ENCODE measurements around the gene RPL32. TPM values are rescaled to one million over a fixed set of nuclear protein-coding genes. Genes with fewer than 3 reads are reported as not detected.

The RPL32 gene
- total and polyA plus RNA-seq, 9 donors: 1,975 to 7,414 (median 2,983) TPM

DNA sequence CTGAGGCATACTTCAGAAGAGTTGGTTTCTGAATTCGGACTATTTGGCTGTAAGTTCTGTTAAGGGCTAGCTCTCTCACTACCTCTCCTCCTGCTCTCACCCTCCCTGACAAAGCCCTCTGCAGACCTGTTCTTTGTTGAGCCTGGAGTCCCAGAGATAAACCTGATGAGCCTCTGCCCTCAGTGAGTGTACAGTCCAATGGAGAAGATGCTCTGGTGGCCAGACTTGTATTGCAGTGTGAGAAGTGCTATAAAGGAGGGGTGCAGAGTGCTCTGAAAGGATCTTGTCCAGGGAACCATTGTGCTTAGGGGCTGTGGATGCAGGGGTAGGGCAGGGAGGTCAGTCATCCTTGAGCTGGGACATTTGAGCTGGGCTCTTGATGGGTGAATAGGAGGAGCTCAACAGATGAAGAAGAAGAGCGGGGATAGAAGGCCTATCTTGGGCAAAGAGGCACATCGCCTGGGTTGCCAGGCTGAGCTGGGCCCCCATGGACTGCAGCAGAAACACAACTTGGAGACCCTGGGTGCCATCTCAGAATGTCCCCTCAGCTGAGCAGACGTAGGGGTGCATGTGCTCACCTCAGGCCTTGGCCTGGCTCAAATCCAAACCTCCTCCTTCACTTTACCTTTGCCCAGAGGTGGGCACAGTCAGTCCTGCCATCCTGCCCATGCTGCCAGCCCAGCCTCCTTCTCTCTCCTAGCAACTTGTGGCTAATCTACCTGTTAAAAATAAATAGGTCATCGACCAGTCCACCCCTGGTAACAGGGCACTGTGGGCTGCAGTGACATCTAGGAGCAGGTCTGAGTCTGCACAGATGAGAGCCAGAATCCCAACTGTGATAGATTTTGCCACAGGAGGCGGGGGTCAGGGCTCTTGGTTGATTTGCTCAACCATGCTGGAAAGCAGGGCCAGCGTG, 41.6 kb downstream of the RPL32 start:
- H3K36me3 ChIP-seq: no peaks in the 10 kb centered on the region
- H3K27ac ChIP-seq: no peak overlapping the region
- intact Hi-C loops (cut with DNase I): no loop called here
- no peaks in the 10 kb centered on the region for H3K27me3 ChIP-seq
- H3K9me3 ChIP-seq: no peaks in the 10 kb centered on the region
- DNase-seq: peak in 1 of 5 donors; percentile 29
- peaks cover 2% of the 10 kb centered on the region for H3K4me1 ChIP-seq (ENCODE audit: insufficient read depth)
- no peak for TF ChIP-seq POLR2A (IDR thresholded peaks at IDR 0.05)
- no peak for TF ChIP-seq EP300 (IDR thresholded peaks at IDR 0.05)
- TF ChIP-seq, protein P1, sequence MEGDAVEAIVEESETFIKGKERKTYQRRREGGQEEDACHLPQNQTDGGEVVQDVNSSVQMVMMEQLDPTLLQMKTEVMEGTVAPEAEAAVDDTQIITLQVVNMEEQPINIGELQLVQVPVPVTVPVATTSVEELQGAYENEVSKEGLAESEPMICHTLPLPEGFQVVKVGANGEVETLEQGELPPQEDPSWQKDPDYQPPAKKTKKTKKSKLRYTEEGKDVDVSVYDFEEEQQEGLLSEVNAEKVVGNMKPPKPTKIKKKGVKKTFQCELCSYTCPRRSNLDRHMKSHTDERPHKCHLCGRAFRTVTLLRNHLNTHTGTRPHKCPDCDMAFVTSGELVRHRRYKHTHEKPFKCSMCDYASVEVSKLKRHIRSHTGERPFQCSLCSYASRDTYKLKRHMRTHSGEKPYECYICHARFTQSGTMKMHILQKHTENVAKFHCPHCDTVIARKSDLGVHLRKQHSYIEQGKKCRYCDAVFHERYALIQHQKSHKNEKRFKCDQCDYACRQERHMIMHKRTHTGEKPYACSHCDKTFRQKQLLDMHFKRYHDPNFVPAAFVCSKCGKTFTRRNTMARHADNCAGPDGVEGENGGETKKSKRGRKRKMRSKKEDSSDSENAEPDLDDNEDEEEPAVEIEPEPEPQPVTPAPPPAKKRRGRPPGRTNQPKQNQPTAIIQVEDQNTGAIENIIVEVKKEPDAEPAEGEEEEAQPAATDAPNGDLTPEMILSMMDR (IDR thresholded peaks at IDR 0.05): no peak
- H3K4me3 ChIP-seq: no peak overlapping the region
- 88 to 92% (median 91%) methylated on average over 7 of the region's 7 CpGs for whole genome bisulfite sequencing, 3 donors

DNA sequence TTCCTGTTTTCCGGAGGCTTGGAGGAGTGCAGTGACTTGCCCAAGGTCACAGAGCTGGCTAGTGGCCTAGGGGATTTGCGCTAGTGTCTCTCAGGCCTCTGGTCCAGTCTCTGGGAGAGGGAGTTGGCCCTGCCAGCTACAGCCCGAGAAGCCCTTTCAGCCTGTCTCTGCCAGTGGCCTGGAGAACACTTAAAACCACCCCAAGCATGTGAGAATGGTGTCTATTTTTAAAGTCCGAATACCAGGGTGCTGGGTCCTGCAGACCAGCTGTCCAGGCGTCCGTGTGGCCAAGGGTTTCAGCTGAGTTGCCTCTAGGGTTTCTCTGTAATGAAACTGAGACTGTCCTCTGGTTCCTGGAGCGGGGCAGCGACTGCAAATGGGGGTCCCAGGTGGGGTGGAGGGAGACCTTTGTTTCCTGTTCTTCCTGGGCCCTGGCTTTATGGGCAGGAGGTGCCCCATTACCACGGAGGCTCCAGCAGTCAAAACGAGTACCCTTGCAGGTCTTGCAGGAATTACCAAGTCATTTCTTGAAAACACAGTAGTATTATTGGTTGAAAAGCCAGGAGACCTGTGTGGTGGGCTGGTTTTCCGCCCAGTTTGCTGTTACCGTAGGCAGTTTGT, 42.7 kb downstream of the RPL32 start:
- DNase-seq: peak in 1 of 5 donors; percentile 30
- H3K9me3 ChIP-seq: no peaks in the 10 kb centered on the region
- no peaks in the 10 kb centered on the region for H3K36me3 ChIP-seq
- H3K27ac ChIP-seq: peak overlapping the region in 1 of 2 donors; percentile 79
- WGBS, 3 donors: 52 to 57% (median 52%) methylated on average over 12 of the region's 12 CpGs
- H3K4me3 ChIP-seq: no peak overlapping the region
- H3K27me3 ChIP-seq: no peaks in the 10 kb centered on the region
- intact Hi-C loops (cut with DNase I): no loop called here
- TF ChIP-seq, protein P1 (IDR thresholded peaks at IDR 0.05): no peak
- TF ChIP-seq EP300 (IDR thresholded peaks at IDR 0.05) (no peak), POLR2A (IDR thresholded peaks at IDR 0.05) (no peak)
- H3K4me1 ChIP-seq (ENCODE audit: insufficient read depth): peaks cover 2% of the 10 kb centered on the region

DNA sequence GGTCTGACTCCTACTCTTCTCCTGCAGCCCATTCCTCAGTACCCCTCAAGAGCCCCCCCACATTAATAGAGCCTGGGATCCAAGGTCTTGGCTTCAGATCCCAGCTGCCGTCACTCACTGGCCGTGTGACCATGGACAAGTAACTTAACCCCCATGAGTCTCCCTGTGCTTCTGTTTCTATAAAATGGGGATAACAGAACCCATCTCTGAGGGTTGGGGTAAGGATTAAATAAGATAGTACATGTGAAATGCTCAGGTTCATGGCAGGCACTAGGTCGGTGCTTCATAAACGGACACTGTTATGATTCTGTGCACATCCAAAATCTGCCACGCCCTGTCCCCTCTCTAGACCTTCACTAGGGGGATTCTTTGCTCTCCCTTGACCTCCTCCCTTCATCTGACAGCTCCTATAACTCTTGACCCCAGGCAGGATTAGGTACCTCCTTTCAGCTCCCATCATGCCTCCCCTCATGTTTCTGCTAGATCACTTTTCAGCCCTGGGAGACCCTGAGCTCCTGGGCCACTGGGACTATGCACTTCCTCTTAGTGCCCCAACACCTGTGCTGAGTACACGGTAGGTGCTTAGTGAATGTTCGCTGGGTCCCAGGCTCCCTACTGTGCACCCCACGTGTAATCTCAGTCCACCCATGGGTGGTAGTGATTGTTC, 43.3 kb downstream of the RPL32 start:
- no peak for TF ChIP-seq EP300 (IDR thresholded peaks at IDR 0.05)
- TF ChIP-seq, protein P1 (IDR thresholded peaks at IDR 0.05): no peak
- no peak for TF ChIP-seq POLR2A (IDR thresholded peaks at IDR 0.05)
- Histone ChIP-seq H3K27me3 (no peaks in the 10 kb centered on the region), H3K27ac (peak overlapping the region; percentile 79 to 94), H3K9me3 (no peaks in the 10 kb centered on the region), H3K4me3 (no peak overlapping the region), H3K4me1 (ENCODE audit: insufficient read depth) (peaks cover 2% of the 10 kb centered on the region), H3K36me3 (no peaks in the 10 kb centered on the region)
- 38 to 46% (median 44%) methylated on average over 8 of the region's 8 CpGs for WGBS, 3 donors
- DNase-seq: peak in 1 of 5 donors; percentile 34
- intact Hi-C loops (cut with DNase I): no loop called here

DNA sequence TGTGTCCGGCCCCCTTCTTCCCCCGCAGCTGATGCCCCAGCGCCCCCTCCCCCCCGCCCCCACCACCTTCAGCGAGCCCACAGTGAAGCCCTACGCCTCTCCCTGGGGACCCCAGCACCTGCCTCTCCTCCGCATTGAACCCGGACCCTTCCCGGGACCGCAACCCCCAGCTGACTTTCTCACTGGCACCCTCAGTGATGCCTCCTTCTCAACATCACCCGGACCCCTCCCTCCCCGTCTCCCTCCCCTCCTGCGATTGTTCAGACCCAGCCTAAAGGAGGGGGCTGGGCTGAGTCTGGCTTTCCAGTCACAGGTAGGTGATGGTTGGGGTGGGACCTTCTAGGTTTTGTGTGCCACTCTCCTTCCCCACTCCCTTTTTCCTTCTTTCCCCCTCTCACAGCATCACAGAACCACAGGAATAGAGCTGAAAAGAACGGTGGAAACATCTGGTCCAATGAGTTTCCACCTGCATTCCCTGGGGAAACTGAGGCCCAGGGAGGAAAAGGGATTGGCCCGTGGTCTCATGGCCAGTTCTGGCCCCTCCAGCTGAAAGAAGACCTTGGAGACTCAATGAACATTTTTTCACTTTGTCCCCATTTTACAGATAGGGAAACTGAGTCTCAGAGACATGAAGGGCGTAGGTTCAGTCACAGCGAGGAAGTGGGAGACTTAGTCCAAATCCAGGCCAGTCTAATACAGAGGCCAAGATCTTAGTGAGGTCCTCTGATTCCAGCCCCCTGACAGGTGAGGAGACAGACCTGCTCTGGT, 44.1 kb downstream of the RPL32 start:
- peaks cover 2% of the 10 kb centered on the region for H3K4me1 ChIP-seq (ENCODE audit: insufficient read depth)
- H3K4me3 ChIP-seq: peak overlapping the region; percentile 68
- no peaks in the 10 kb centered on the region for H3K27me3 ChIP-seq
- TF ChIP-seq EP300 (IDR thresholded peaks at IDR 0.05) (no peak), POLR2A (IDR thresholded peaks at IDR 0.05) (no peak)
- TF ChIP-seq, protein P1 (IDR thresholded peaks at IDR 0.05): no peak
- H3K9me3 ChIP-seq: no peaks in the 10 kb centered on the region
- intact Hi-C loops (cut with DNase I): no loop called here
- H3K27ac ChIP-seq: peak overlapping the region; percentile 79 to 94
- 31 to 37% (median 32%) methylated on average over 17 of the region's 17 CpGs for WGBS, 3 donors
- DNase-seq: peak in 3 of 5 donors; percentile 38 to 55 (median 39)
- H3K36me3 ChIP-seq: no peaks in the 10 kb centered on the region
